GM18519 (cell line): ENCODE results near the gene JAGN1.
"Not testable (repeated sequence)": the region's sequence is repeated elsewhere in the genome, so short reads cannot be mapped to it uniquely, and the experiment has no call there.

ENCODE experiments used
- ATAC-seq: cut with Tn5 transposase; IDR thresholded peaks from one replicate; pipeline ENCODE4 v1.9.1; 2021; ENCODE audit warnings: mild to moderate bottlenecking, moderate library complexity; ENCODE audit not compliant: unreplicated experiment, low FRiP score

The JAGN1 gene

GRCh38 chr3:9896755-9897407, 6.5 kb downstream of the JAGN1 start:
- not testable (repeated sequence) for ATAC-seq

DNA sequence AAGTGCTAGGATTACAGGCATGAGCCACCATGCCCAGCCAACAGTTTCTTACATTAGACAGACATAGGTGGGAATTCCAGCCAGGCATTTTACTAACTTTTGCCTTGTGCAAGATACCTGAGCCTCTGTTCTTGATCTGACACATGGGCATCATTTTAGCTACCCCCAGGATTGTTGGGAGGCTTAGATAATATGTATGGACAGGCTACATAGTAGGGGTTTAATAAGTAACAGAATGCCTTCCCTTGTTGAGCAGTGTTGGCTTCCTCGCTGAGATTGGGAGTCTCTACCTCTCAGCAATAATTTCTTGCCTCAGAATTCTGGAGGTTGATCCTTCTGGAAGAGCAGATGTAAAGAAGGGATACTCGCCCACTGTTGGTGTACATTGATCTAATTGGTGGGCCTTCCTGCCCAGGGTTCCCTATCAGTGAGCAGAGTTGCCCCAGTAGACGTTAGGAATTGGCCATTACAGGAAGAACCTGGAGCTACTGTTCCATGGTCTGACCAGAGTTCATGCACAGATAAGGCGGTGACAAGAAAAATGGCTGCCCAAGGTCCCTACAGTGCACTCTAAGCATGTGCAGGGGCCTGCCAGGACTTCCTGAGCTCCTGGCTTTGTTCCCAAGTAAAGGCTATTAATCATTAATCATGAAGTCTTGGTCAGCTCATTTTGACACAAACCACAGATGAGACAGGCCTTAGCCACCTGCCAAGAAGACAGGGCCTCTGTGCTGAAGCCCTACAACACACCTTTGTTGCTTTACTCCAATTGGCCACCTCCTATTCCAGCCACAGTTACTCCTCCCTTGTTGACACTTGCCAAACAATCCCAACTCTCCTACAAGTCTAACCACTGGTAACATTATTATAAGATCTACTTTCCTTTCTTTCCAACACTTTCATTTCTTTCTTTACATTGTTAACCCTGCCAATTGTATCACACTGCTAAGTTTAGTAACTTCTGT, 7.3 kb downstream of the JAGN1 start:
- ATAC-seq: no peak

- ATAC-seq: no peak
Observed at GRCh38 chr3:9898467-9899241, 8.2 kb downstream of the JAGN1 start.

GRCh38 chr3:9899289-9899791, 8.9 kb downstream of the JAGN1 start:
- no peak for ATAC-seq

- not testable (repeated sequence) for ATAC-seq
Observed at GRCh38 chr3:9900965-9901415, 10.6 kb downstream of the JAGN1 start.

DNA sequence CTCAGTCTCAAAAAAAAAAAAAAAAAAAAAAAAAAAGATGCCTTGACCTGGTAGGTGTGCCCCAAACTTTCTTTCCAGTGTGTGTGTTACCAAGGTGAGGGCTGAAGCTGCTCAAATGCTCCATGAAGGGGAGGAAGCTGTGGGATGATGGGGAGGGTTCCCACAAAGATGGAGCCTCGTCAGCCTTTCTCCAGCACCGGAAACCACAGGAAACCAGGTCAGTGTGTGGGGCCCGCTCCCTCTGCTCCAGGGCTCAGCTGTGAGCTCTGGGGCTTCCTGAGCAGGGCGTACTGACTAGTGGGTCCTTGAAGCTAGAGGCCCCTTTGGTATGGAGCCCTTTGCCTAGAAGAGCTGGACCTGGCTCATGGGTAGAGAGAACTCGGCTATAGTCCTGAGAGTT, 11.6 kb downstream of the JAGN1 start:
- ATAC-seq: no peak

DNA sequence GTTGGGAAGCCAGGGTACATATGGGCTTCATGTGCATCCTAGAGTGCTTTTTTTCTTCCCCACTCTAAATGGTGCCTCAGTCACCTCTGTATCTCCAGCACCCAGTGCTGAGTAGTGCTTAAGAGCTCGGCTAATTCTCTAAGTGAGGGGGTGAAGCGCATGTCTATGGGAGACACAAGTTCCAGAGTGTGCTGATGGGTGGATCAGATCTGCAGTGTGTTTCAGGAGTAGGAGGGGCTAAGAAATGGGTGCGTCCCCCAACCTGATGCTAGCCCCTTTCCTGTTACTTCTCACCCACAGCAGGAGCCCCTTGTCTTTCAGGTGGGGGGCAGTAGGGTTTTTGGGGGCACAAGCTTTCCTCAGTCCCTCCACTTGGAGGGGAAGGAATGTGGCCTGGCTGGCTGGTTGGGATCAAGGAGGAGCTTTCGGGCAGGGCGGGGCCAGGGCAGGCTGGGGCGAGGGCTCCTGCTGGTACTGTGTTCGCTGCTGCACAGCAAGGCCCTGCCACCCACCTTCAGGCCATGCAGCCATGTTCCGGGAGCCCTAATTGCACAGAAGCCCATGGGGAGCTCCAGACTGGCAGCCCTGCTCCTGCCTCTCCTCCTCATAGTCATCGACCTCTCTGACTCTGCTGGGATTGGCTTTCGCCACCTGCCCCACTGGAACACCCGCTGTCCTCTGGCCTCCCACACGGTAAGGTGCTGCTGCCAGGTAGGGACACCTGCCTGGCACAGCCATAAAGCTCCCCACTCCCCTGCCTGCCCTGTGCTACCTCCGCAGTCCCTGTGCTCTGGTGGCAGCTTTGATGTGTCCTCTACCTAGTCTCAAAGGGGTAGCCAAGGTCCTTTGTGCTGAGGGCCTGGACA, 12.2 kb downstream of the JAGN1 start, which contains the start of gene IL17RE:
Gene IL17RE (plus strand): TSS at position 477 of the 866 bp plus-strand sequence. CDS start 85 bp downstream, at position 562.
- ATAC-seq: no peak

DNA sequence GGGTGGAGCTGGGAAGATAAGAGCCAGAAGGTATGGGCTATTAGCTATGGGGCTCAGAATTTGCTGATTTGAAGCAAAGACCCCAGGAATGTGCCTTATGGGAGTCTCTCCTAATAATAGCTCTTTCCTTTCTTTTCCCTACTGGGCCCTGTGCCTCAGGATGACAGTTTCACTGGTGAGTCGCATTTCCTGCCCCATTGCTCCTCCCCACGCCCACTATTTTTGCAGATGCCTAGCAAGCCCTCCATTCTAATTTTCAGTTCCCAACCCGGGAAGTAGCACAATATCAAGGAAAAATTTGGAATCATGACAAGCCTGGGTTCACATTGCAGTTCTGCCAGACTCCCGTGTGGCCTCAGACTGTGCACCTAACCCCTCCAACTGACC, 12.8 kb downstream of the JAGN1 start:
- ATAC-seq: no peak

DNA sequence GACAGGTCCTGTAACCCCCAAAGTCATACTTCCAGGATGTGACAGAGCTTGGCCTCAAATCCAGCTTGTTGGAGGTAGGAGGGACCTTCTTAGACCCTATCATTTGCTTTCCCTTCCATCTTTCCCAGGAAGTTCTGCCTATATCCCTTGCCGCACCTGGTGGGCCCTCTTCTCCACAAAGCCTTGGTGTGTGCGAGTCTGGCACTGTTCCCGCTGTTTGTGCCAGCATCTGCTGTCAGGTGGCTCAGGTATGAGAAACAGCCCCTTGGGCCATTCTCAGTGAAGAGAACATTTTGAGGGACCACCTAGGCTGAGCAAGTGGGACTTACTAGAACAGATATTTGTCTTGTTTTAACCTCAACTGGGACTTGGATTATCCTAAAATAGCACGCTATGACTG, 13.5 kb downstream of the JAGN1 start:
- ATAC-seq: no peak

DNA sequence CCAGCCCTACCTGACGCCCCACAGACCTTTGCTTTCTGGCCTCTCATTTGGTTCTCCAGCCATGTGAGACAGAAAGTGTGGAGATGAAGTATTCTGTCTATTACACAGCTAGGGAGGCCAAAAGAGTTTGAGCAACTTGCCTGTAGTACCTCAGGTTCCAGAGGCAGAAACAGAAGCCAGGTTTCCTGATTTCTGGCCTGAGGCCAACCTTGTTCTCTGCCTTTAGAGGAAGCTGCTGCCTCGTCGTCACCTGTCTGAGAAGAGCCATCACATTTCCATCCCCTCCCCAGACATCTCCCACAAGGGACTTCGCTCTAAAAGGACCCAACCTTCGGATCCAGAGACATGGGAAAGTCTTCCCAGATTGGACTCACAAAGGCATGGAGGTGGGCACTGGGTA, 16.1 kb downstream of the JAGN1 start:
- no peak for ATAC-seq

DNA sequence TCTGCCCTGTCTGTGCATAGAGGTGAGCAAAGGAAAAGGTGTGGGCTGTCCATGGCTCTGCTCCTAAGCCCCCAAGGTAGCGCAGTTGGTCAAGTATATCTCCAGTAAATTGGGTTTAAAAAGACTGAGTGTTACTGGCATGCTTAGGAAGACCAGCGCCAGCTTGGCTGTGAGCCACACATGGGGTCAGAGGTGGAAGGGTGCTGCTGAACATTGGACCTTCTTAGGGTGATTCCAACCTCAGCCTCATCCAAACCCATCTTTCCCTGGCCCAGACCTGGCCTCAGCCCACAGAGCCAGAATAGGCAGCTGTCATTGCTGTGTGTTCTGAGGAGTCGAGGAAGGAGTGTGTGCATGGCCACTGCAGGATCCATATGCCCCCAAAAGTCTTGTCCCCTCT, 17.9 kb downstream of the JAGN1 start:
- ATAC-seq: no peak

GRCh38 chr3:9909221-9910013, 19.0 kb downstream of the JAGN1 start:
- no peak for ATAC-seq

GRCh38 chr3:9911863-9912262, 21.5 kb downstream of the JAGN1 start:
- ATAC-seq: no peak

GRCh38 chr3:9912294-9912935, 22.0 kb downstream of the JAGN1 start:
- ATAC-seq: no peak

- no peak for ATAC-seq
Observed at GRCh38 chr3:9913601-9914000, 23.2 kb downstream of the JAGN1 start.

- no peak for ATAC-seq
Observed at GRCh38 chr3:9914011-9914410, 23.6 kb downstream of the JAGN1 start.

- ATAC-seq: no peak
Observed at GRCh38 chr3:9914559-9915253, 24.3 kb downstream of the JAGN1 start.
